Stomach smooth muscle (tissue), 2 donors: ENCODE data around the gene CCDC71.

Source experiments
- H3K27ac ChIP-seq: one replicate; pipeline ENCODE4 v1.7.0; 2013; ENCODE audit warnings: mild to moderate bottlenecking, low read length, inconsistent platforms
- H3K27me3 ChIP-seq, 2 donors: one replicate each; pipeline ENCODE4 v1.7.0; 2013; ENCODE audit warnings: low read length in 2 of 2; ENCODE audit not compliant: insufficient read depth in 2 of 2, control insufficient read depth in 1 of 2
- H3K36me3 ChIP-seq, 2 donors: one replicate each; pipeline ENCODE4 v1.7.0; 2013; ENCODE audit warnings: low read length in 2 of 2; ENCODE audit not compliant: control insufficient read depth in 2 of 2, insufficient read depth in 2 of 2
- H3K4me1 ChIP-seq: one replicate; pipeline ENCODE4 v1.7.0; 2013; ENCODE audit warnings: low read length; ENCODE audit not compliant: control insufficient read depth, insufficient read depth
- H3K4me3 ChIP-seq, 2 donors: one replicate each; pipeline ENCODE4 v1.7.0; 2013; ENCODE audit warnings: low read length in 2 of 2
- H3K9ac ChIP-seq, 2 donors: one replicate each; pipeline ENCODE4 v1.7.0; 2013; ENCODE audit warnings: low read length in 2 of 2, mild to moderate bottlenecking in 1 of 2
- H3K9me3 ChIP-seq, 2 donors: one replicate each; pipeline ENCODE4 v1.7.0; 2013; ENCODE audit warnings: low read length in 2 of 2; ENCODE audit not compliant: control insufficient read depth in 2 of 2
- donor health status: healthy.
- donor health status: Pancreatic carcinoma.

CCDC71 gene

DNA sequence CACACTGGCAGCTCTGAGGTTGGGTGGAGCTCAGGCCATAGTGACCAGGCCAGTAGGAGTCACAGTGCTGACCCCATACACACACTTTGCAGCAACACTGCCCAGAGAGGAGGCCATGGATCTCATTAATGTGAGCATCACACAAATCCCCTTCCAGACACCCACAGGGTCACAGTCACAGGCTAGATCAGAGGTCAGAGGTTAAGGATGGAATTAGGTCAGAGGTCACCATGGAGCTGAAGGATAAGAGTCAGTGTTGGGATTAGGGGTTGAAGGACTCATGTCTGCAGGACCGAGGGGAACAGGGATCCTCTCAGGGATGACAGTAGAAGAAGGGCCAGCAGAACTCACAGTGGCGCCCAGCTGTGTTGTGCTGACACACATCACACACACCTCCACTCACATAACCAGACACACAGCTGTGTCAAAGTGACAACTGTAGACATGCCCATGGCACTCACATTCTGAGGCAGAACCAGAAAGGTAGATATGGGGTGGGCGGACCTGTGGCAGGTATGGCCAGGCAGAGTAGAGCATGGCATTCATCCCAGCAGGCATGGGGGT lies 12.7 kb downstream of the CCDC71 start:
- Histone ChIP-seq H3K9ac (peak overlapping the region in 1 of 2 donors; percentile 29), H3K4me1 (no peaks in the 10 kb centered on the region), H3K27me3 (no peaks in the 10 kb centered on the region), H3K4me3 (no peak overlapping the region), H3K27ac (no peak overlapping the region), H3K9me3 (no peaks in the 10 kb centered on the region), H3K36me3 (no peaks in the 10 kb centered on the region)

DNA sequence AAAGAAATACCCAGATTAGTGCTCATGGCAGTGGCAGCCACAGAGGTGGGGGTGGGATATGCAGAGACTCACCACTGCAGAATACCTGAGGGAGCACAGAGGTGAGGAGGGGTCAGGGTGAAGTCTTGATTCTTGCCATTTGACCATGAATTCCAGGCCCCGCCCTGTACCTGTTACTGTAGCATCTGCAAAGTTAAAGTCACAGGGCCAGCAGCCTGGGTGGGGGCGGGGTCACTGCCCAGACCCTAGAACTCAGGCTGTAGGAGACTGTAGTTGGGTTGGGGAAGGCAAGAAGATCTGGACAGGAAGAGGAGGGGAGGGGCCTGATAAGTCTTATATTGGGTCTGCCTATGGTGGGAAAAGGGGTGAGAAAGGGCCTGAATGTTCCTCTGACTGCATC lies 14.5 kb downstream of the CCDC71 start:
- no peak overlapping the region for H3K27ac ChIP-seq
- no peaks in the 10 kb centered on the region for H3K36me3 ChIP-seq
- no peak overlapping the region for H3K9ac ChIP-seq
- H3K4me1 ChIP-seq = no peaks in the 10 kb centered on the region
- H3K27me3 ChIP-seq = no peaks in the 10 kb centered on the region
- H3K4me3 ChIP-seq = no peak overlapping the region
- no peaks in the 10 kb centered on the region for H3K9me3 ChIP-seq

DNA sequence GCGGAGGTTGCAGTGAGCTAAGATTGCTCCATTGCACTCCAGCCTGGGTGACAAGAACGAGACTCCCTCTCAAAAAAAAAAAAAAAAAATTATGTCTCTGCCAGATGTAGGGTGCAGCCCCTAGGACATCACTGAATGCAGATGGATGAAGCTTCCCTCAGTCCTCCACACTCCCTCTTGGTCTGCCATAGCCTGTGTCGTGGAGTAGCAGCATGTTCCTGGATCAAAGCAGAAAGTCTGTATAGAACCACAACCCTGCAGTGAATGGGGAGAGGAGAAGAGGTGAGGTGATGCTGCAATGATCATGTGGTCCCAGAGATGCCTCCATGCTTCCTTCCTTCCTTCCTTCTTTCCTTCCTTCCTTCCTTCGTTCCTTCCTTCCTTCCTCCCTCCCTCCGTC lies 18.0 kb downstream of the CCDC71 start:
- Histone ChIP-seq H3K9ac (no peak overlapping the region), H3K9me3 (no peaks in the 10 kb centered on the region), H3K36me3 (no peaks in the 10 kb centered on the region), H3K27ac (no peak overlapping the region), H3K4me3 (no peak overlapping the region), H3K4me1 (no peaks in the 10 kb centered on the region), H3K27me3 (no peaks in the 10 kb centered on the region)

DNA sequence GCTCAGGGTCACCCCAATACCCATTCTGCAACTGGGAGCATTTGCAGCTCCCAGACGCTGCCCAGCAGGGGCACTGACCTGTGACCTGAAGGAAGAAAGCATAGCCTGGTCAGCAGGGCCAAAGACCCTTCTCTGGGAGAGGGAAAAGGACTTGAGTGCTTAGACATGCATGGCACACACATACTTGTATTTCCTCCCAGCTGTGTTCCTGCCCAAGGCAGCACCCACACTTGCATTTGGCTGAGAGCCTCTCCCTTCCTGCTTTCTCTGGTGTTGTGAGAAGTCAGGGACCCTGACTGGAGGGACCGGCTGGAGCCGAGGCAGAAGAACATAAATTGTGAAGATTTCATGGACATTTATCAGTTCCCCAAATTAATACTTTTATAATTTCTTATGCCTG lies 26.1 kb downstream of the CCDC71 start:
- Histone ChIP-seq H3K9ac (no peak overlapping the region), H3K27me3 (peaks cover 0 to 5% of the 10 kb centered on the region in 2 donors), H3K36me3 (no peaks in the 10 kb centered on the region), H3K9me3 (no peaks in the 10 kb centered on the region), H3K27ac (no peak overlapping the region), H3K4me3 (no peak overlapping the region), H3K4me1 (no peaks in the 10 kb centered on the region)

DNA sequence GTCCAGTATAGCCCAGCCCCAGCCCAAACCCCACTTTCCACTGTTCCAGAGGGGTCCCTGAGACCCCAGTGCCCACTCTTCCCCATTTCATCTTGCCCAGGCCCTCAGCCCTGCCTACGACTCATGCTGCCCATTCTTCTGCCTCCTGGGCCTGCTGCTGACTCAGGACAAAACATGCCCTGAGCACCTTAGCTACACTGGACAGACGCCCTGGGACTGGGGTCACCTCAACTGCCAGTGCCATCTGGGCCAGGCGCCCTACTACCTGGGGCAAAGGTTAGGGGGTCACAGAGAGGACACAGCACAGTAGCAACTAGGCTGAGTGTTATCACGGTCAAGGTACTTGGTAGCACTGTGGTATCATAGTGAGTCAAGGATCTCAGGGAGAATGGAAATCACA lies 30.6 kb downstream of the CCDC71 start:
- peaks cover 3 to 4% of the 10 kb centered on the region in 2 donors for H3K36me3 ChIP-seq
- H3K4me1 ChIP-seq = peaks cover 25% of the 10 kb centered on the region
- H3K9me3 ChIP-seq = no peaks in the 10 kb centered on the region
- peaks cover 0 to 5% of the 10 kb centered on the region in 2 donors for H3K27me3 ChIP-seq
- H3K27ac ChIP-seq = no peak overlapping the region
- H3K9ac ChIP-seq = no peak overlapping the region
- H3K4me3 ChIP-seq = no peak overlapping the region

DNA sequence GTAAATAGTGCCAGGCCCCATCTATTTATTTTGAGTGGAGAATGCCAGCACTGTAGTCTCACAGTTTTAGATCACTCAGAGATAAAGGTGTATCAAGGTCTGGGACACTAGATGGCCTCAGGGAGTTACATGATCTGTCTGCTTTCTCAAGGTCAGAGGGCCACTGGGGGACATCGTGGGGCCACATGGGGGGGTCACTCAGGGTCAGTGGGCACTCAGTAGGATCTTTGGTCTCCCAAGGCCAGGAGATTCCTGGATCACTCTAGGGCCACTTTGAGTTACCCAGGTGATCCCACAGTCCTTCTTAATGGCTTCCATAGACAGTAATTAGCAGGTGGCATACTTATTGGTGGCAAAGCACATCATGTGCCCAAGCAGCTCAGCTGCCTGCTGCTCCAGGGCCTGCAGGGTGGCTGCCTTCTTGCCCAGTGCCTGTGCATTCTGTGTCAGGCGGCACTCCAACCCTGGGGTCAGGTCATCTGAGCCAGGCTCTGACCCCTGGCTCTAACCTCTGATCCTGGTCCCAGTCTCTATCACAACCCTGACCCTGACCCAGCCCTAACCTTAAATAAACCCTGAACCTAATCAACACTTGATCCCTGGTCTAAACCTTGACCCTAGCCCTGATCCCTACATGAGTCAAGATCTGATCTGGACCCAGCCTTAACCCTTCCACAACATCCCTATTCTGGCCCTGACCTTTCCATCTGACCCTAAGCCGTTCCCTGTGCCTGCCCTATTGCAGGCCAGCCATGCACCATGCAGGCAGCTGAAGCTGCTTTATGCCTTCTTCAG lies 31.5 kb downstream of the CCDC71 start:
- Histone ChIP-seq H3K36me3 (peaks cover 9% of the 10 kb centered on the region in 2 donors), H3K9ac (peak overlapping the region in 1 of 2 donors; percentile 6), H3K4me1 (peaks cover 33% of the 10 kb centered on the region), H3K27me3 (peaks cover 0 to 5% of the 10 kb centered on the region in 2 donors), H3K9me3 (no peaks in the 10 kb centered on the region), H3K27ac (no peak overlapping the region), H3K4me3 (peak overlapping the region in 1 of 2 donors; percentile 15)

DNA sequence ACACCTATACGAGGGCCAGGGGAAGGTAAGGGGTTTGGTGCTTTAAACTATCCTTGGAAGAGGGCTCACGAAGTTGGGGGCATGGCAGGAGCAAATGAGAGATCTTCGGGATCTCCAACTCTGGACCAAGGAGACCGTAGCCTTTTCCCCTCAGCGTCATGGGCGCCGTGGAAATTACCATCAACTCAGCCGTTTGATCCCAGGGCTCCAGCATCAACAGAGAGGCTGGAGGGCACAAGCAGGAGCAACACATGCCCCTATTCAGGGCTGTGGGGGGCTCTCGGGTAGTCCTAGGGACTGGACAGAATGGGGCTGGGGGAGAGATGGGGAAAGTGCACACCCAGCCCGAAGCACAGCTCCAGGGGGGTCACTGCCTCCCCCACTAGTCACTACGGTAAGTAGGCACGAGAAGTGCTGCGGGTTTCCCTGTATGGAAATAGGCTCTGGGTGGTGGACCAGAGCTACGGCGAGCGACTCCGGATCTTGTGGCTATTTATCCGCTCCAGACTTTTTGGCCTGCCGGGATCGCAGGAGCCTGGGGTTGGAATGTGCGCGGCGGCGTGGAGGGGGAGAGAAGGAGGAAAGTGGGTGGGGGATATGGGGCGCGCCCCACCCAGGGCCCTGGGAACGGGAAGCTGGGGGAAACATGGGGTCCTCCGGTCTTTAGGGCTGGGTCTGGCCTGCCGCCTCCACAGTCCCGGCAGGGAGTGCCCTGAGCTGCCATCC lies 32.7 kb downstream of the CCDC71 start:
- Histone ChIP-seq H3K4me1 (peaks cover 37% of the 10 kb centered on the region), H3K9ac (peak overlapping the region; percentile 83 to 94), H3K36me3 (peaks cover 21 to 22% of the 10 kb centered on the region in 2 donors), H3K27ac (peak overlapping the region; percentile 91), H3K9me3 (no peaks in the 10 kb centered on the region), H3K4me3 (peak overlapping the region; percentile 94 to 97), H3K27me3 (peaks cover 0 to 5% of the 10 kb centered on the region in 2 donors)

DNA sequence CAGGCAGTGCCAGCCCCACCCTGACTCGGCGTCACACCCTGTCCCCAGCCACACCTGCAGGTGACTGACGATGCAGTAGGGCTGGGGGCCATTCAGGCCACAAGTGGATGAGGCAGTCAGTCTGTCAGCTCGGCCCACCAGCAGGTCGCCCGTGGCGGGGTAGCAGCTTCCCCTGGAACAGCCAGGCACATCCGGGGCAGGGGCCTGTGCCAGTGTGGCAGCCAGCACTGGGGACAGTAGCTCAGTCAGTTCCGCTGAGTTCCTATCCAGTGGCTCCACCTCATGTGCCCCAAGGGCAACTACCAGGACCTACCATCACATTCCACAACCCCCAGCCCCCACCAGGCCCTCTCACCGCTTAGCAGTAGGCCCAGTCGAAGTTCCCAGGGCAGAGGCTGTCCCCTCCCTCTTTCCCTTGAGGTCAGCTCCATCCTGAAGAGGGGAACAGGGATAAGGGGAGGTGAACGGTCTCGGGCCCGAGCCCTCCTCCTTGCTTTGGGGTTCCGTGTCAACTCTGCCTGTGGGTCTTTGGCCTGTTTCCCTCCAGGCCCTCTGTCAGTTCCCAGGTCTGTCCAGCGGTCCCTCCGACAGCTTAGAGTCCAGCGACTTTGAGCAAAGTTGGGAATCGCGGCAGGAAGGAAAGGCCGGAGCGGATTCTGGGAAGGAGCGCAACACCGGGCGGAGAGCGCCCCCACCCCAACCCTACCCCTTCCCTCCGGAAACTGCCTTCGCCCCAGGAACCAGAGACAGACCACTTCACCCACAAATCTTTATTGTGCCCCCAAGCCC lies 33.5 kb downstream of the CCDC71 start, which contains the start of gene LAMB2:
Gene LAMB2, minus strand, starts transcription at position 614 of the 789 bp plus-strand sequence. Its CDS starts 183 bp downstream, at position 431.
- peak within 1 kb of the TSS; percentile 94 to 97 for H3K4me3 ChIP-seq
- peaks cover 37% of the 10 kb centered on the region for H3K4me1 ChIP-seq

DNA sequence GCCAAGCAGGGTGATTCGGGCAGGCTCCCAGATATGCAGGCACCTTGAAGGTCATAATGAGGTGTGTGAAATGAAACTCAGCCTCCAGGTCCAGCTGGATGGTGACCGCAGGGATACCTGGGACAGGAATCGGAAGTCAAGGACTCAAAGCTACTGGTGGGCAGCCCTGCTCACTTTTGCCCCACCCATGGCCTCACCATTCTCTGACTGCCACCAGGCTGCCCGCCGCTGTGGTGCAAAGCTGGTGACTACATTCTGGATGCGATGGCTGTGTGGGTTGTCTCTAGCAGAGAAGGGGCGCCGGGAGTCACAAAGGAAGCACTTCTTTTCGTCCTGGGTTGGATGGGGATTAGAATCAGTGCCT lies 34.1 kb downstream of the CCDC71 start:
- no peaks in the 10 kb centered on the region for H3K27me3 ChIP-seq
- H3K9me3 ChIP-seq = no peaks in the 10 kb centered on the region
- H3K4me1 ChIP-seq = peaks cover 37% of the 10 kb centered on the region
- peak overlapping the region; percentile 83 to 94 for H3K9ac ChIP-seq
- peak overlapping the region; percentile 94 to 97 for H3K4me3 ChIP-seq
- H3K36me3 ChIP-seq = peaks cover 26 to 27% of the 10 kb centered on the region in 2 donors
- H3K27ac ChIP-seq = peak overlapping the region; percentile 91

More for the DNA sequence above, 33.5 kb downstream of the CCDC71 start, which contains the start of gene LAMB2:
- Histone ChIP-seq H3K9ac (peak within 1 kb of the TSS; percentile 83 to 94), H3K9me3 (no peaks in the 10 kb centered on the region), H3K27me3 (peaks cover 0 to 2% of the 10 kb centered on the region in 2 donors), H3K27ac (peak within 1 kb of the TSS; percentile 91), H3K36me3 (peaks cover 26 to 27% of the 10 kb centered on the region in 2 donors)

DNA sequence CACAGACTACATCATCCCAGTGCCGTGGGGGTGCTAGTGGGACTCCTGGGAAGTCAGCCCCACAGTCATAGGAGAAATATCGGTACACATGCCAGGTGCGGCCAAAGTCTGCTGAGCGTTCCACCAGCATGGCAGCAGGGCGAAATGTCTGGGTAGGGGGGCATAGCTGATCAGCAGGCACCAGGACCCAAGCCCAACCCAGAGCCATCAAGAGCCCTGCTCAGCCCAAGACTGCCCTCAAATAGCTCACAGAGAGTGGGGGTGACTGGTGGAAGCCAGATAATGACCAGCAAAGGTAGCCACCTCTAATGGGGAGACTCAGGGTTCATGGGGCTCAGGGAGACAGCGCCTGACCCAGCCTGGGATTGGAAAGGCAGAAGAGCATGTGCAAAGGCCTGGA lies 34.6 kb downstream of the CCDC71 start:
- Histone ChIP-seq H3K36me3 (peaks cover 26 to 32% of the 10 kb centered on the region in 2 donors), H3K27ac (peak overlapping the region; percentile 91), H3K27me3 (no peaks in the 10 kb centered on the region), H3K9me3 (no peaks in the 10 kb centered on the region), H3K4me3 (peak overlapping the region; percentile 94 to 97), H3K9ac (peak overlapping the region; percentile 83 to 94), H3K4me1 (peaks cover 37% of the 10 kb centered on the region)
